ENCODE results near the gene MAP3K21. TPM values are rescaled to one million over a fixed set of nuclear protein-coding genes. Genes with fewer than 3 reads are reported as not detected.

Gene MAP3K21
- total and polyA plus RNA-seq, 10 donors: 0.38 to 4.6 (median 1.1) TPM

DNA sequence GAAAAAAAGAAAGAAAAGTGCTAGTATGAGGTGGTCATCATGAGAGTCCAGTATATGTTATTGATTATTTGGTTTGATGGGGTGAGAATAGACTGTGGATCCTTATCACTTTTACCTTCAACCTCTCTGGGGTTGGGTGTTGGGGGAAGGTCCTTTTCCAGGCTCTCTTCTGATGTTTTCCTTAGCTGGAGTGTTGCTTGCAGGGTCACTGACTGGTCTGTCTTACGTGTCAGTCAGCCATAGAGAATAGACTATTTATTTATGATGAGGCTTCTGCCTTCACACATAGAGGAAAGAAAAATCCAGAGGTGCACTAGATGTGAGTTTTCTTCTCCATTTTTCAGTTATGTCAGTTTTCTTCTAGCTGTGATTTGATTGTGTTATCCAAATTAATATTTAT is 36.5 kb downstream of the MAP3K21 start:
- Histone ChIP-seq H3K4me1 (no peaks in the 10 kb centered on the region), H3K36me3 (no peaks in the 10 kb centered on the region), H3K4me3 (no peak overlapping the region), H3K27ac (no peak overlapping the region), H3K9me3 (no peaks in the 10 kb centered on the region), H3K27me3 (replicated peaks in 1 of 7) (no peaks in the 10 kb centered on the region)
- no peak for TF ChIP-seq POLR2AphosphoS5 (IDR thresholded peaks at IDR 0.05)
- TF ChIP-seq POLR2A (IDR thresholded peaks at IDR 0.05): no peak
- TF ChIP-seq, protein P1, sequence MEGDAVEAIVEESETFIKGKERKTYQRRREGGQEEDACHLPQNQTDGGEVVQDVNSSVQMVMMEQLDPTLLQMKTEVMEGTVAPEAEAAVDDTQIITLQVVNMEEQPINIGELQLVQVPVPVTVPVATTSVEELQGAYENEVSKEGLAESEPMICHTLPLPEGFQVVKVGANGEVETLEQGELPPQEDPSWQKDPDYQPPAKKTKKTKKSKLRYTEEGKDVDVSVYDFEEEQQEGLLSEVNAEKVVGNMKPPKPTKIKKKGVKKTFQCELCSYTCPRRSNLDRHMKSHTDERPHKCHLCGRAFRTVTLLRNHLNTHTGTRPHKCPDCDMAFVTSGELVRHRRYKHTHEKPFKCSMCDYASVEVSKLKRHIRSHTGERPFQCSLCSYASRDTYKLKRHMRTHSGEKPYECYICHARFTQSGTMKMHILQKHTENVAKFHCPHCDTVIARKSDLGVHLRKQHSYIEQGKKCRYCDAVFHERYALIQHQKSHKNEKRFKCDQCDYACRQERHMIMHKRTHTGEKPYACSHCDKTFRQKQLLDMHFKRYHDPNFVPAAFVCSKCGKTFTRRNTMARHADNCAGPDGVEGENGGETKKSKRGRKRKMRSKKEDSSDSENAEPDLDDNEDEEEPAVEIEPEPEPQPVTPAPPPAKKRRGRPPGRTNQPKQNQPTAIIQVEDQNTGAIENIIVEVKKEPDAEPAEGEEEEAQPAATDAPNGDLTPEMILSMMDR (IDR thresholded peaks at IDR 0.05 in 8 of 11, conservative IDR thresholded peaks at IDR 0.05 in 3 of 11): no peak
- intact Hi-C loops (cut with DNase I; ENCODE audit: low total_unique reads): no loop called here
- 39 to 68% (median 57%) methylated on average over 1 of the region's 1 CpG for WGBS, 5 donors
- DNase-seq: no peak

DNA sequence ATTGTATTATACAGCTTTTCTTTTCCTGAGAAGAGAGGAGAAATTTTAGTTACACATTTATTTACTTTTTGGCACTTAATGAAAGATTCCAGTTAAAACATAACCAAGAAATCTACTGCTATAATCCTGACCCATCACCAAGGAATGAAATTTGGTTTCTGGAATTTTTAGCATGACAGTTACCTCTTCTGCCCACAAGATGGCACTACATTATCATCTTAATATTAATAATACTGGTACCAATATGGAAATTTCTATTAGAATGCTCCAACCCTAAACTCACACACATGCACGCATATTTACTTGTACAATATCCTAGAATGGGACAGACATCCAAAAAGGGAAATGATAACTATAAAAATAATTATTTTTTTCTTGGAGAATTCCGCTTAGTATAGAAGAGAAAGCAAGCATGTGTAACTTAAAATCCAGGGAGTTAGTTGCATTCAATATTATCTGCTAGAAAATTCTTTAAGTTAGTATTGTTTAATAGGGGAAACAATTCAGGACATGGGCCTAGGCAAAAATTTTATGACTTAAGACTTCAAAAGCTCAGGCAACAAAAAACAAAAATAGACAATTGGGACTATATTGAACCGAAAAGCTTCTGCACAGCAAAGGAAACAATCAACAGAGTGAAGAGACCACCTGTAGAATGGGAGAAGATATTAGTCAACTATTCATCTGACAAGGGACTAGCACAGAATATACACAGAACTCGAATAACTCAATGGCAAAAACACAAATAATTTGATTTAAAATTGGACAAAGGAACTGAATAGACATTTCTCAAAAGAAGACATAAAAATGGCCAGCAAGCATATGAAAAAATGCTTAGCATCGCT is 37.4 kb downstream of the MAP3K21 start:
- no peaks in the 10 kb centered on the region for H3K9me3 ChIP-seq
- H3K27ac ChIP-seq: no peak overlapping the region
- WGBS, 5 donors: 75 to 87% (median 79%) methylated on average over 5 of the region's 5 CpGs
- no peaks in the 10 kb centered on the region for H3K27me3 ChIP-seq (replicated peaks in 1 of 7)
- intact Hi-C loops (cut with DNase I; ENCODE audit: low total_unique reads): no loop called here
- no peak for TF ChIP-seq POLR2A (IDR thresholded peaks at IDR 0.05)
- TF ChIP-seq POLR2AphosphoS5 (IDR thresholded peaks at IDR 0.05): no peak
- TF ChIP-seq, protein P1 (IDR thresholded peaks at IDR 0.05 in 8 of 11, conservative IDR thresholded peaks at IDR 0.05 in 3 of 11): peak in 10 of 11 experiments; percentile 22 to 73 (median 60)
- no peaks in the 10 kb centered on the region for H3K36me3 ChIP-seq
- DNase-seq: no peak
- no peaks in the 10 kb centered on the region for H3K4me1 ChIP-seq
- H3K4me3 ChIP-seq: no peak overlapping the region

DNA sequence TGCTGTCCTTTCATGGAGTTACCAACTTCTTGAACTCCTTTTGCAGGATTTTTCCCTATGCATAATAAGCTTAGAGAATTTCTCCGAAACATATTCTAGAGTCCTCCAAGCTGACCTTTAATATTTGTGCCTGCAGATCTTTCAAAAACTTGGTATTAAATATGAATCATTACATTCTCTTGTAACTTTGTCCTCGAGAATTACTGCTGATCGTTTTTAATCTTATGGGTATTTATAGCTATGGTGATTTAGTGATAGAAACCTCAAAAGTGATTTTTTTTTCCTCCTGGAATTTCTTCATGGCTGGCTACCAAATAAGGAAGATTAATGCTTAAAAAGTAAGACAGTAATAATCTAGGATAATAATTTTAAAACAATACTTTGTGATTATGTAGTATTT is 39.1 kb downstream of the MAP3K21 start:
- H3K36me3 ChIP-seq: no peaks in the 10 kb centered on the region
- no peak overlapping the region for H3K27ac ChIP-seq
- 66 to 81% (median 72%) methylated on average over 3 of the region's 3 CpGs for WGBS, 5 donors
- H3K27me3 ChIP-seq (replicated peaks in 1 of 7): no peaks in the 10 kb centered on the region
- no peak for DNase-seq
- H3K4me3 ChIP-seq: no peak overlapping the region
- TF ChIP-seq POLR2A (IDR thresholded peaks at IDR 0.05) (no peak), POLR2AphosphoS5 (IDR thresholded peaks at IDR 0.05) (no peak)
- TF ChIP-seq, protein P1 (IDR thresholded peaks at IDR 0.05 in 8 of 11, conservative IDR thresholded peaks at IDR 0.05 in 3 of 11): no peak
- no peaks in the 10 kb centered on the region for H3K4me1 ChIP-seq
- intact Hi-C loops (cut with DNase I; ENCODE audit: low total_unique reads): no loop called here
- H3K9me3 ChIP-seq: no peaks in the 10 kb centered on the region

DNA sequence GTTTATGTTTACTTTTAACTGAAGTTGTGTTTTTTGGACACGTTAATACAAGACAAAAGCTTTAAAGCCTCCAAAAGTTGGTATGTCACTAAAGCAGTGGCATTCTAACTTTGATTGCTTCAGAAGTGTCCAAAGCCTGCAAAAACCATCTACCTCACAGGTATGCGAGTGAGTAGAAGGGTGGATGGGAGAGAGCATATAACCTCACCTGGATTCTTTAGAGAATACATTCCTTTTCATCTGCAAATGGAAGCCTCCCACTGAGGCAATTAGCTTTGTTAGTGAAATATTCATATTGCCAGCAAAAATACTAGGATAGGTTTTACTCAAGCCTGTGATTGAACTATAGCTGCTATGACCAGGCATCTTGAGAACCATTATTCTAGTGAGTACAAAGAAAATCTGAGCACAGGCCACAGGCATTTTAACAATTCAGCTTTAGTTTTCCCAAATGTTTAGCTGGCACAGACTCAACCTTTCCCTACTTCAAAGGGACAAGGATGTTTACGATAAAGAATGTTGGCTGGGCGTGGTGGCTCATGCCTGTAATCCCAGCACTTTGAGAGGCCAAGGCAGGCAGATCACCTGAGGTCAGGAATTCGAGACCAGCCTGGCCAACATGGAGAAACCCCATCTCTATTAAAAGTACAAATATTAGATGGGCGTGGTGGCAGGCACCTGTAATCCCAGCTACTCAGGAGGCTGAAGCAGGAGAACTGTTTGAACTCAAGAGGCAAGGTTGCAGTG is 39.7 kb downstream of the MAP3K21 start:
- Histone ChIP-seq H3K27me3 (replicated peaks in 1 of 7) (no peaks in the 10 kb centered on the region), H3K9me3 (no peaks in the 10 kb centered on the region), H3K27ac (no peak overlapping the region), H3K4me1 (no peaks in the 10 kb centered on the region), H3K4me3 (no peak overlapping the region), H3K36me3 (no peaks in the 10 kb centered on the region)
- 65 to 85% (median 81%) methylated on average over 6 of the region's 6 CpGs for WGBS, 5 donors
- intact Hi-C loops (cut with DNase I; ENCODE audit: low total_unique reads): no loop called here
- TF ChIP-seq, protein P1 (IDR thresholded peaks at IDR 0.05 in 8 of 11, conservative IDR thresholded peaks at IDR 0.05 in 3 of 11): no peak
- TF ChIP-seq POLR2AphosphoS5 (IDR thresholded peaks at IDR 0.05) (no peak), POLR2A (IDR thresholded peaks at IDR 0.05) (no peak)
- DNase-seq: no peak

All from spleen (tissue), 11 donors.